SK-N-DZ (cell line): ENCODE results near the gene CACNA2D2.

Source experiments
- DNase-seq: peaks from one replicate; pipeline ENCODE4 v3.0.0-alpha.2; 2015; ENCODE audit warnings: low spot score

Gene CACNA2D2

DNA sequence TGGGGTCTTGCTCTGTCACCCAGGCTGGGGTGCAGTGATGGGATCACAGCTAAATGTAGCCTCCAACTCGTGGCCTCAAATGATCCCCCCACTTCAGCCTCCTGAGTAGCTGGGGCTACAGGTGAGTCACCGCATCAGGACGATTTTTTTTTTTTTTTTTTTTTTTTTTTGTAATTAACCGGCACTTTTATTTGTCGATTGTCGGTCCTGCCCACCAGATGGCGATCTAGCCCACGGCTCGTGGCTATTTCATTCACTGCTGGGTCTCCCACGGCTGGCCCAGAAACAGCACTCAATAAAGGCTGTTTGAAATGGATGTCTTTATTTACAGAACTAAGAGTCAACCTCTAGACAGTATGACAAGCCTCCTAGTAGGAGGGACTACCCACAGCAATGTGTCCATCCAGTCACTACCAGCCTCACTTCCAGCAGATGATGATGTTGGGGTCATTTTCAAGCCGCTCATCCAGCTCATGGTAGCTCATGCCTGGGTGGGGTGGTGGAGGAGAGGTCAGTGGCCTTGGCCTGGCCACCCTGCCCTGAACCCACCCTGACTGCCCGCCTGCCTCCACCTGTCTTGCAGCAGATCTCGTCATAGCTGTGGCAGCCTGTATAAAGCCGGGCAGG is 156.1 kb downstream of the CACNA2D2 start:
- DNase-seq: peak; percentile 59

DNA sequence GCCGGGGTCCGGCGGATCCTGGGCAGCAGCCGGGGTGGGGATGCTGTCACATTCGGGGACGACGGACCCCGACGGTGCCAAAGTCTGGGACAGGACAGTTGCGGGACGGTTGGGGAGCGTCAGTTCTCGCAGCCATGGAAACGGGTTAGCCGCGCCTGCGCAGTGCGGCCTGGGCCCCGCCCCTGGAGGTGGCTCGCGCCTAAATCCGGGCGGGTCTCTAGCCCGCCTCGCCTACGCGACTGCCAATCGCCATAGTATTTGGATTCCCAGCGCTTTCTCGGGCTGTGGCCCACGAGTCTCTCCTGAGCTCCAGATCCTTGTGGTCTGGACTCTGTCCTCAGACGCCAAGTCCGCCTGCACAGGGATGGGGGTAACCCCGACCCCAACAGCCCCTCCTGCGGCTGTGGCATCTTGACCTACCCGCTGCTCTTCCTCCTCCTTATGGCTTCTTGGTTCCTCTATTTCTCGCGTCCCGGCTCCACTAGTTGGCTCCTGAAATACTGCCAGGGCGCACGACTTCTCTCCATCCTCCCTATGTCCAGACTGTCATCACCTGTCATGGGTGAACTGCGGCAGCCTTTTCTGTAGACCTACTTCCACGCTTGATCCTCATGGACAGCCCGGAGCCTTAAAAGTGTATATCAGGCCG is 157.7 kb downstream of the CACNA2D2 start, which contains the start of gene ZMYND10:
TSS of gene ZMYND10 (minus strand) at position 147 of the 649 bp plus-strand sequence. CDS start 153 bp downstream, outside the sequence.
- DNase-seq: no peak

- DNase-seq: no peak
Observed at GRCh38 chr3:50345008-50345407, 158.4 kb downstream of the CACNA2D2 start.

DNA sequence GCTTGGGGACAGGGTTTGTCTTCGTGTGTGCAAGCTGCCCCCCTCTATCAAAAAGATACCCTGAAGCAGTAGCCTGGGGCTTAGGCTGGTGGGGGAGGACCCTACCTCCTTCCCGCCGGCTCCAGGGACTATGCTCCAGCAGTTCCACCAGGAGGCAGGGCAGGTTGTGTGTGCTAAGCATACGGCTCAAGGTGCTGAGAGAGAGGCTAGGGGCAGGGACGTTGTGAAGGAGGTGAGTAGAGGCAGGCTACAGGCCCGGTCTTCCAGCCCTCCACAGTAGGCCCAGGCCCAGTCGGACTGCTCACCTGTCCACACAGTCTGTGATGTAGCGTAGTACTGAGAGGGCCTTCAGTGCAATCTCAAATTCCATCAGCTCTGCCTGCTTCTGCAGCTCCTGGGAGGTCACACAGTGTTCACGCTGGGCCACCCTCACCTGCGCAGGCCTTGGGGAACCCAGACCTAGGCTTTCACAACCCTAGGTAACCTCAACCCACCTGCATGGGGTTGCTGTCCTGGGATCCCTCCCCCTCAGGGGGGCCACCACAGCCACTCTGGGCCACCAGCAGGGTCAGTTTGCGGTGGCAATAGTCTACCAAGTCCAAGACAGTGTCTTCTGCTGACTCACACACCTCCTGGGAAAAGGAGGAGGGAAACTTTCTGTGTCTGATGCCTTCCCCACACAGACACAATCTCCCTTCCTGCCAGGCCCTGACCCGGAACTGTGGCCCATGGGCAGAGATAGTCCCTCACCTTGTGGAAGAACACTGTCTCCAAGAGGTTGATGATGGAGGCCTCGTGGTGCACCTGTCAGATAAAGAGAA is 160.4 kb downstream of the CACNA2D2 start:
- DNase-seq: no peak

GRCh38 chr3:50341996-50342650 is 161.3 kb downstream of the CACNA2D2 start:
- no peak for DNase-seq

- DNase-seq: no peak
Observed at GRCh38 chr3:50341537-50341936, 161.9 kb downstream of the CACNA2D2 start.

DNA sequence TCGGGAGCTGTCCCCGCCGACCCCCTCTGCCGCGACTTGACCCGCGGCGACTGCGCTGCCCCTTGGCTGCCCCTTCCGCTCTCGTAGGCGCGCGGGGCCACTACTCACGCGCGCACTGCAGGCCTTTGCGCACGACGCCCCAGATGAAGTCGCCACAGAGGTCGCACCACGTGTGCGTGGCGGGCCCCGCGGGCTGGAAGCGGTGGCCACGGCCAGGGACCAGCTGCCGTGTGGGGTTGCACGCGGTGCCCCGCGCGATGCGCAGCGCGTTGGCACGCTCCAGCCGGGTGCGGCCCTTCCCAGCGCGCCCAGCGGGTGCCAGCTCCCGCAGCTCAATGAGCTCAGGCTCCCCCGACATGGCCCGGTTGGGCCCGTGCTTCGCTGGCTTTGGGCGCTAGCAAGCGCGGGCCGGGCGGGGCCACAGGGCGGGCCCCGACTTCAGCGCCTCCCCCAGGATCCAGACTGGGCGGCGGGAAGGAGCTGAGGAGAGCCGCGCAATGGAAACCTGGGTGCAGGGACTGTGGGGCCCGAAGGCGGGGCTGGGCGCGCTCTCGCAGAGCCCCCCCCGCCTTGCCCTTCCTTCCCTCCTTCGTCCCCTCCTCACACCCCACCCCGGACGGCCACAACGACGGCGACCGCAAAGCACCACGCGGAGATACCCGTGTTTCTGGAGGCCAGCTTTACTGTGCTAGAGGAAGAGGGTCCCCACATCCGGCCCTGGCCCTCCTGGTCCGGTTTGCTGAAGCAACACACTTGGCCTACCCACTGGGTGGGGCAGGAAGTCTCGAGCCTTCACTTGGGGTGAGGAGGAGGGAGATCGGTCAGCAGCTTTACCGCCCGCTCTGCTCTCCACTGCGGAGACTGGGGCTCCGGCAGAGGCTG is 162.7 kb downstream of the CACNA2D2 start, which contains the start of gene RASSF1:
TSS of gene RASSF1 (minus strand) at position 389 of the 882 bp plus-strand sequence. CDS start at position 358, 31 bp downstream.
- DNase-seq: no peak

GRCh38 chr3:50340147-50340447 is 163.3 kb downstream of the CACNA2D2 start:
- no peak for DNase-seq

- no peak for DNase-seq
Observed at GRCh38 chr3:50339485-50340146, 163.8 kb downstream of the CACNA2D2 start.

DNA sequence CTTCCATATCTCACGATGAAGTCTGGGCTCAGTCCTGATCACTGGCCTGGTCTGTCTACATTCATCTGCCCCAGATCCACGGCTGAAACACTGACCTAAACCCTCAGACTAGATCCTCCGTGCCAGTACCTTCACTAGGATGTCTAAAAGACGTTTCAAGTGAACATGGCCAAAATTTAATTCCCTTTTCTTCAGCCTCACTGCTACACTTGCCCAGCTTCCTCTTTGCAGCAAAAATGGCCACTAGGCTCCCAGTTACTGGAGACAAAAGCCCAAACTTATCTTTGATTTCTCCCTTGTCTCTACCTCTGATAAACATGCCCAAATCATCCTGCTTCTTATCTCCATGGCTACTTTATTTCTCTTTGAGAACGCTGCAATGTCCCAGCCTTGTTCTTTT is 164.5 kb downstream of the CACNA2D2 start:
- DNase-seq: no peak

GRCh38 chr3:50337175-50337861 is 166.1 kb downstream of the CACNA2D2 start:
- DNase-seq: peak; percentile 98

DNA sequence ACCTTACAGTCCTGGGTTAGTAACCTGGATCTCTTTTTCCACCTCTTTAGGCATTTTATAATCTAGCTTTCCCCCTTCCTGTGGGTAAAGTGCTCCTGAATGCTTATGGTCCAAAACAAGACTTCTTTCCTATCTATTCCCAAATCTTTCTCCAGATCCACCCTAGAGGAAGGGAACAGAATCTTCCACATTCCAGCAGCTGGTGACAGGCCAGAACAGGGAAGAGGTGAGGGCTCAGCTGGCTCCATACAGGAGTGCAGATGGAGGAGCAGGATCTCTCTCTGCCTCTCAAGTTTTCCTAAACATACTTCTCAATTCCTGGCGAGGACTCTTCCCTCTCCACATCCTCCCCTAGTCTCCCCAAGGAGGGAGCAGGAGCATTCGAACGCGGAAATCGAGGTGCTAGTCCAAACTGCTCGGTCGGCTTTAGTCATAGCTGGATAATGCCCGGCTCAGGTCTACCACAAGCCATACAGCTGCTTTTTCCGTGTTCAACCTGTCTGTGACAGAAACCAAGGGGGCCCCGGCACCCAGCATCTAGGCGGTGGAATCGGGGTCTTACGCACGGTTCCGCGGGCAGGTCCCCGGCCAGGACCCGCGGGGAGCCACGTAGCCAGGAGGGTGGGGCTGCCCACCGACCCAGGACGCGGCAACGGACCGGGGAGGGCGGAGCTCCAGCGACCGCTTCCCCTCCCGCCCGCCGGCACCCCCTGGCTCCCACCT is 166.8 kb downstream of the CACNA2D2 start:
- DNase-seq: peak; percentile 23

DNA sequence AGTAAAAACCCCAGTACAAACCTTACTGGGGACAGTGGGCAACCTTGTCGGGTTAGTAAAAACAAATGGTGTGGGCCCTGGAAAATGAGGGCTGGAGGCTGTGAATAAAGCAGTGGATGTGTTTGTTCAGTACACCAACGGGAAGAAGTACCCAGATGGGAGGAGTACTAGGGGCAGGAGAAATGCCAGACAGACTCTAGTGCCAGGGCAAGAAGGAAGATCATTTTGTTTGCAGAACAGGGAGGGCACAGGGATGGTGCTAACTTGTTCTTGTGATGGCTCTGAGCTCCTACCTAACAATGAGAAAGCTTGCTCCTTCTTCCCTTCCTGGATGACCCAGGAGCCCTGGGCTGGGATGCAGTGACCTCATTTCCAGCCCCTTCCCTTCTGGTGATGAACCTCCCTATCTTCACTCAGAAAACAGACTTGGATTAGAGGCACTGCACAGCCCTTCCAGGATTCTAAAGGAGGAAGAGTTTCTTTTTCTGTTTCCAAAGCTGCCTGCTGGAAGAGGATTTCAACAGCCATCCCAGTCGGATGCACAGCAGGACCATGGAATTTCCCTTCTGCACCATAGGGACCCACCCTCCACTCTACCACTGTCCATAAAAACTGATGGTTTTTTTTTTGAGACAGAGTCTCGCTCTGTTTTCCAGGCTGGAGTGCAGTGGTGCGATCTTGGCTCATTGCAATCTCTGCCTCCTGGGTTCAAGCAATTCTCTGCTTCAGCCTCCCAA is 168.9 kb downstream of the CACNA2D2 start:
- no peak for DNase-seq

GRCh38 chr3:50333744-50334328 is 169.6 kb downstream of the CACNA2D2 start:
- no peak for DNase-seq

DNA sequence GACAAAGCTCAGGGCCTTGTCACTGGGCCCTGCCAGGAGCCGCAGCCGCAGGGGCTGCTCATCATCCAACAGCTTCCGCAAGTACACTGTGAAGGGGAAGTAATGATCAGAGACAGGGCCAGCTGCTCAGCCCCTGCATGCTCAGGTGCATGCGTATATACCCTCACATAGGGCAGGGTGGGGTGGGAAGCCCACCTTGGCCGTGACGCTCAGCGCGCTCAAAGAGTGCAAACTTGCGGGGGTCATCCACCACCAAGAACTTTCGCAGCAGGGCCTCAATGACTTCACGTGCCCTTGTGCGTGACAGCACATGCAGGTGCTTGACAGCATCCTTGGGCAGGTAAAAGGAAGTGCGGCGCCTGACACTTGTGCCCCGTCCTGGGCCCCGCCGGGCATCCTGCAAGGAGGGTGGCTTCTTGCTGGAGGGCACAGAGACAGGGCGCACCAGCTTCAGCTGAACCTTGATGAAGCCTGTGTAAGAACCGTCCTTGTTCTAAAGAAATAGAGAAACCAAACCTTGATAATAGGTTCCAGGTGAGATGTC is 172.0 kb downstream of the CACNA2D2 start:
- DNase-seq: no peak

DNA sequence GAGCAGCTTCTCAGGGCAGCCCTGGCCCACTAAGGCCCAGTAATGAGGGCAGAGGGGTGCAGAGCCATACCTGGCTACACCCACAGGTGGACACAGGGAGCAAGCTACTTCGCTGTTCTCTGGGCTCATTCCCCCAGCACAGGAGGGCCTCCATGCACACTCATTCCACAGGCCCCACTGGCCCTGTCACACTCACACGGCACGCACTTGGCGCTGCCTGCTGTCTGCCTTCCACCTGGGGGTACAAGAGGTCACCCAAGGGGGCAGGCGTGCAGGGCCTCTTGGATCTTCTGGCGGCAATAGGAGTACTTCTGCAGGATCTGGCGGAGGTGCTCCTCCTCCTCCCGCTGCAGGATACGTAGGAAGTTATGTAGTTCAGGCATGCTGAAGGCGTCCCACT is 173.1 kb downstream of the CACNA2D2 start:
- no peak for DNase-seq

- DNase-seq: peak; percentile 95
Observed at GRCh38 chr3:50327943-50328691, 175.3 kb downstream of the CACNA2D2 start, which contains the start of gene TUSC2. Gene TUSC2 (minus strand): TSS chr3:50328223. CDS start chr3:50328099, 124 bp downstream.
